Calu3 (cell line): ENCODE measurements around the gene CCNQ. TPM values are rescaled to one million over a fixed set of nuclear protein-coding genes. Genes with fewer than 3 reads are reported as not detected.

Source experiments
- BruUV-seq: library from RNA; stranded (reverse); fragments of 400-500 nt; replicated peaks from 2 replicates; lab custom pipeline; 2021; lab: Mats Ljungman, UMichigan
- CTCF ChIA-PET: fragments of 300-600 bp; sonication (Branson Sonifier 250); formaldehyde crosslinking; loops from one replicate; lab custom pipeline; 2022; ENCODE audit warnings: antibody characterized with exemption; lab: Charles Lee
- DNase-seq: peaks from one replicate; pipeline ENCODE4 v3.0.0; 2022
- H3K27ac Mint-ChIP-seq: one replicate; pipeline ENCODE4 v1.8.0; 2022; ENCODE audit warnings: mixed read lengths; ENCODE audit not compliant: unreplicated experiment
- H3K27me3 Mint-ChIP-seq: one replicate; pipeline ENCODE4 v1.8.0; 2022; ENCODE audit warnings: mixed read lengths; ENCODE audit not compliant: unreplicated experiment
- H3K36me3 Mint-ChIP-seq: one replicate; pipeline ENCODE4 v1.8.0; 2022; ENCODE audit warnings: mild to moderate bottlenecking, moderate library complexity, mixed read lengths; ENCODE audit not compliant: insufficient read depth, unreplicated experiment
- H3K4me1 Mint-ChIP-seq: one replicate; pipeline ENCODE4 v1.8.0; 2022; ENCODE audit warnings: mild to moderate bottlenecking, low read depth, mixed read lengths; ENCODE audit not compliant: unreplicated experiment
- H3K4me3 Mint-ChIP-seq: one replicate; pipeline ENCODE4 v1.8.0; 2022; ENCODE audit warnings: mild to moderate bottlenecking, low read depth, moderate library complexity, mixed read lengths; ENCODE audit not compliant: unreplicated experiment
- H3K9me3 Mint-ChIP-seq: one replicate; pipeline ENCODE4 v1.8.0; 2022; ENCODE audit warnings: low read depth, mixed read lengths; ENCODE audit not compliant: unreplicated experiment
- CTCF ChIP-seq: fragments of 200-600 bp; IDR thresholded peaks from one replicate; pipeline ENCODE4 v1.8.0; 2022; ENCODE audit warnings: antibody characterized with exemption; ENCODE audit not compliant: unreplicated experiment
- intact Hi-C: fragments of 100-400 bp; cut with micrococcal nuclease; formaldehyde crosslinking; loops from one replicate; pipeline ENCODE4 v1.10.0; 2022; ENCODE audit not compliant: unreplicated experiment
- total RNA-seq: library from RNA; stranded (reverse); gene quantifications from 2 replicates; pipeline ENCODE4 v1.2.3, GENCODE V29; 2022

Gene CCNQ
- total RNA-seq, 1 experiment from 2014 or later = 18.9 TPM

- Mint-ChIP-seq H3K27me3 (no peaks in the 10 kb centered on the region), H3K27ac (no peak overlapping the region), H3K4me1 (no peaks in the 10 kb centered on the region), H3K4me3 (no peak overlapping the region), H3K36me3 (no peaks in the 10 kb centered on the region), H3K9me3 (no peaks in the 10 kb centered on the region)
- no peak for TF ChIP-seq CTCF
- DNase-seq = no peak
- intact Hi-C loops = no loop called here
- BruUV-seq = no TSS peak
- CTCF ChIA-PET = no interaction called here
These were observed 10.0 kb downstream of the CCNQ start for GRCh38 chrX:153588782-153589446.

GRCh38 chrX:153588021-153588781 is 10.7 kb downstream of the CCNQ start:
- Mint-ChIP-seq H3K4me1 (no peaks in the 10 kb centered on the region), H3K9me3 (no peaks in the 10 kb centered on the region), H3K4me3 (no peak overlapping the region), H3K36me3 (no peaks in the 10 kb centered on the region), H3K27me3 (no peaks in the 10 kb centered on the region), H3K27ac (no peak overlapping the region)
- TF ChIP-seq CTCF = no peak
- no TSS peak for BruUV-seq
- intact Hi-C loops = no loop called here
- no peak for DNase-seq
- CTCF ChIA-PET = no interaction called here

- TF ChIP-seq CTCF = no peak
- Mint-ChIP-seq H3K9me3 (no peaks in the 10 kb centered on the region), H3K4me3 (no peak overlapping the region), H3K36me3 (no peaks in the 10 kb centered on the region), H3K27me3 (no peaks in the 10 kb centered on the region), H3K27ac (no peak overlapping the region), H3K4me1 (no peaks in the 10 kb centered on the region)
- intact Hi-C loops = no loop called here
- CTCF ChIA-PET = no interaction called here
- no peak for DNase-seq
- BruUV-seq = no TSS peak
These were observed 11.6 kb downstream of the CCNQ start for GRCh38 chrX:153587342-153587741.

GRCh38 chrX:153585827-153586226 is 13.1 kb downstream of the CCNQ start:
- Mint-ChIP-seq H3K36me3 (no peaks in the 10 kb centered on the region), H3K27me3 (peaks cover 1% of the 10 kb centered on the region), H3K4me1 (no peaks in the 10 kb centered on the region), H3K4me3 (no peak overlapping the region), H3K9me3 (no peaks in the 10 kb centered on the region), H3K27ac (no peak overlapping the region)
- TF ChIP-seq CTCF = no peak
- CTCF ChIA-PET = interaction anchor here (1.1 kb wide), 1 partner anchor 90 kb away, joined by 5 read pairs; no protein-coding TSS in a partner anchor
- intact Hi-C loops = no loop called here
- no peak for DNase-seq
- BruUV-seq = no TSS peak
